NCI-H1105 (cell line): ENCODE results near the gene E2F1.
A peak's percentile ranks its signal among the peaks of the same experiment; 100 is the strongest.

Source experiments
- DNase-seq: peaks from one replicate; lab custom pipeline; 2025; lab: John Stamatoyannopoulos, UW

E2F1 gene

DNA sequence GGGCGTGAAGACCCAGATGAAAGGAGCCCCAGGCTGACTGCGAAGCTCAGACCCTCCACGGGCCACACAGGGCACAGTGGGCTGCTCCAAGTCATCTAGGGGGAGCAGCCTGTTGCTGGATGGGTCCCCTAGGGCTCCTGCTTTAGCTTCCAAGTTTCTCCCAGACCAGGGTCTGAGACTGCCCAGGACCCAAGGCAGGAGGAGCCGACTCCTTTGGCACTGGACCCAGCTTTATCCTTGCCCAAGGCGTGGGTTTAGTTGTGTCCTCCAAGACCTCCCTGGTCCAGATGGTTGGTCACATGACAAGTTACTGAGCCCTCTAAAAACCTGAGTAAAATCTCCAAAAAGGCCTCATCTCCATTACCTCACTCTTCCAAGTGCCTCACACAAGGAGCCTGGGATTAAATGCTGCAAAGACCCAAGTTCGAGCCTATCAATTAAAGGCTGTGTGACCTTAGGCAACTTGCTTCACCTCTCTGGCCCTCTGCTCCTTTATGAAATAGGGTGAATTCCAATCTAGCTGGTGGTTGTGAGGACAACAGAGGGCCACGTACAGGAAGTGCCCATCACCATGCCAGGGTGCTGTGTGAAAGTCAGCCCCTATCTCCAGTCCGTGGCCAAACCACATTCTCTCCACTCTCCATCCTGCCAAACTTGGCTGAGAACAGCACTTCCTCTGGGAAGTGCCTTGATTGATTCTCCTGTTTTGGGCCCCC lies 14.5 kb downstream of the E2F1 start:
- DNase-seq, result no peak

DNA sequence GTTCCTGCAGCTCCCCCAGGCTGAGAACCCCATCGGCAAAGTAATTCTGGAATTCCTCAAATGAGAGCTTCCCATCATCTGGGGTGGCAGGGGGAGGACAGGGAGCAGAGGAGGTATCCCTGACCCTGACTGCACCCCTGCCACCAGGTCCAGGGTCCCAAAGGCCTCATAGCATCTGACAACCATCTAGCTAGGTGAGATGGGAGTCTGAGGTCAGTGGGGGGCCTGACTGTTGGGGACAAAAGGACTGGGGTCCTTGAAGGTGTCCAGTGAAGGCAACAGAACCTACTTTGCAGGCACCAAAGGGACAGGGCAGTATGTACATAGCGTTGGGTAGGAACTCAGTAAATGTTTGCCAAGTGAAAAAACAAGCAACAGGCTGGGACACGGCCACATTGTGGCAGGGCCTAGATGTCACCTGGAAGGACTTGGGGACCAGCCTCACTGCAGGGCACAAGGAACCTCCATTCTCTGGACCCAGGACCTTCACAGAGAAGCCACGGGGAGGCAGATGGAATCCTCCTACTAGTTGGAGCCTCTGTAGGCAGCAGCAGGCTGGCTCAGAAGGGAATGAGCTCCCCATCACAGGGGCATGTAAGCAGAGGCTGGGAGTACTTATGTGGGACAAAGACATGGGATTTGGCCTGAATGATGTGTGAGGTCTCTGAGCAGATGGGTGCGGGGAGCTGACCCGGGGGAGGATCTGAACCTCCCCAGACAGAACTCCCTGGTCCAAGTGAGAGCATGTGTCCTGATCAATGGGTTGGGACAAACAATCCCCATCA lies 15.3 kb downstream of the E2F1 start:
- DNase-seq, result no peak

- DNase-seq, result no peak
These were observed 16.1 kb downstream of the E2F1 start for GRCh38 chr20:33669873-33670640.

- DNase-seq, result no peak
These were observed 17.0 kb downstream of the E2F1 start for GRCh38 chr20:33669224-33669623.

DNA sequence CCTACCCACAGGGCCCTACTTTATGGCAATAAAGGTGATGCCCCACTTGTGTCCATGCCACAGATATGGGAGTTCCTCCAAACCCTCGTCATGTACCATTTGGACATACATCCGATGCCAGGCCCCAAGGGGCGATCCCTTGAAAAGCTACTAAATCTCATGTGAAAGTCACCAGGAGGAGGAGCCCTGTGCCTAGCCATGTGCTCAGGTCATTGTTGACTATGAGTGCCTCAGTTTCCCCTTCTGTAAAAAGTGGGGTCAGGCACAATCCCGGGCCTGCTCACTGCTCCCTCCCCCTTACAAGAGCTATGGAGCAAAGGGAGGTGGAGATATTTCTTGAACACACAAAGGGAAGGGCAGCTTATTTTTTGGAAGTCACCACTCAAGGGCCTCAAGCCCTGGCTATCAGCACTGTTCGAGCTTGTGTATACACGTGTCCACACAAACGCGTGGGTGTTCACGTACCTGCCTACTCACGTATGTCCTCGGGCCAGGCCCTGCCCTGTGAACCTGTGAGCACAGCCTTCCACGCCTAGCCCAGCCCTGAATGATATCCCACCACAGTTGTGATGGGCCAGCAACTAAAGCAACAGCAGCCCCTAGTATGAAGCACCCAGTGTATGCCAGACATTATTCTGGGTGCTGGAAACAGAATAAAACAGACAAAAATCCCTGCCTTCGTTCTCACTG lies 17.6 kb downstream of the E2F1 start:
- DNase-seq, result no peak

- DNase-seq, result peak; percentile 72
These were observed 18.3 kb downstream of the E2F1 start for GRCh38 chr20:33667676-33668465.

- DNase-seq, result peak; percentile 39
These were observed 18.9 kb downstream of the E2F1 start for GRCh38 chr20:33667245-33667675.

- peak; percentile 99 for DNase-seq
These were observed 19.6 kb downstream of the E2F1 start, which contains the start of gene ACTL10 for GRCh38 chr20:33666293-33667244. ACTL10 (plus strand) TSS chr20:33666943; CDS start chr20:33667498, 555 bp downstream.

DNA sequence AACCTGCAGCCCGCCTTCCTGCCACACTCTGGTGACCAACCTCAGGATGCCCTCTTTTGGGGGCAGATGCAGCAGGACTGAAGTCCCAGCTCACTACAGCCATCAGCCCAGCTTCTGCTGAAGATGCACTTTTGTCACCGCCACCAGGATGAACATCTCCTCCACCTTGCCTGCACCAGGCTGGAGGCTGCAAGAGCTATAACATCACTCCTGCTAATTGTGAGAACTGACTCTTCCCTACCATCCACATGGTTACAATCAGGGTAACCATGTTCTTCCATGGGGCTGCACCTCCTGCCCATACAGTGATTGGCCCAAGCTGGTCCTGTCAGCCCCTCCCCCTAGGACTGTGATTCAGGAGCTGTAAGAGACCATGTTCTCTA lies 21.4 kb downstream of the E2F1 start:
- DNase-seq, result no peak

DNA sequence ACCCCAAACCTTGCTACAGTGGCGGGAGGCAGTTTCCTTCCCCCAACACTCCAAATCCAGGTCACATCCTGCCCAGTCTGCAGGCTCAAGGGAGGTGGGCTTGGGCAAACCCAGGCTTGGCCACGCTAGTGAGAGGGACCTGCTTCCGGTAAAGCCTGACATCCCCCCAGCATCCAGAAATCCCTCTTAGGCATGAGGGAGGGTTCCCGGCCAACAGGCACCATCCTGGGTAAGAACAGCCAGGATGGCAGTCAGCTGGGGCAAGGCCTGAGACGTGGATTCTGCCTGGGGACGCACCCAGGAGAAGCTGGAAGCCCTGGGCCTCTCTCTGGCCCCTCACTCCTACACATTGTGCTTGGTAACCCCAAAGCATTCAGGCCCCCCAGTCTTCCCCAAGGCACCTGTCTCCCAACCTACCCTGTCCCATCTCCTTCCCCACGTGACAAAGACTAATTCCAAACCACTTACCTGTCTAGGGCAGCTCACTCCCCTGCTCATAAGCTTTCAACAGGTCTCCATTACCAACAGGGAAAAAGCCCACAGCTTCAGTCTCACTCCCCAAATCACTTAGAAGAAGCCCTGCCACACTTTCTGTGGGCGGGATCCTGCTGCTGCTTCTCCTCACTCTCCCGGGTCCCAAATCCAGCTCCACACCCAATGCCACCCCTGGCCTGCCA lies 22.0 kb downstream of the E2F1 start:
- DNase-seq, result no peak

DNA sequence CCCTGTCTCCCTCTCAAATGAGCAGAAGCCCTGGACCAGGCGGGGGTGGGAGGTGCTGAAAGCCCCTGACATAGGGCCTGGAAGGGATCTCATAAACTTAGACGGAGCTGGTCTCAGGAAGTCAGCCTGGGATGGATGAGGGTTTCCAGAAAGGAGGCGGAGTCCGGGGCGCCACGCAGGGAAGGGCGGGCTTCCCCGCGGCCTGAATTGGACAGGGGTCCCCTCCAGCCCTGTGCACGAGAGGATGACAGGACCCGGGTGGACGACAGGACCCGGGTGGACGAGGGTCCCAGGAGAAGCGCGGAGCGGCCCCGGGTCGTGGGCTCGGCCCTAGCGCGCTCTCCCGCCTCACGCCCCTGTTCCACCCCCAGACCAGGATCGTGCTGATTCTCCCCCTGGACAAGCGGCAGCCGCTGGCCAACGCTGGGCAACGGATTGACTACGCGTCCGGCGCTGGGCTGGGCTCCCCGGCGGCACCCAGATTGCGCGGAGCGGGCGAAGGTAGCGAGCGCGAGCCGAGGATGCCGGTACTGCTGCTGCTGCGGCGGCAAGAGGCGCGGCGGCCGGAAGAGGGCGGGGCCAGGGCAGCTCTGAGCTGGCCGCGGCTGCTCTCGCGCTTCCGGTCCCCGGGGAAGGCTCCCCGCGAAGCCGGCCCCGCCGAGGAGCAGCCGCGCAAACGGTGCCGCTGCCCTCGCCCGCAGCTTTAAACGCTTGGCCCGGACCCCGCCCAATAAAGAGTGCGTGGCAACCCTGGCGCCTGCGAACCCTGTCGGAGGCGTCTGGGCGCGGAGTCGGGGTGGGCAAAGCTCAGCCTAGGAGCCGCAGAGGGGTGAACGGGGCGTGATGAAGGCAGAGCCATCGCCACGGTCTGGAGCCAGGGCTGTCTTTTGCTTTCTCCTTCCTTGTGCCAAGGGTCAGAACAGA lies 22.8 kb downstream of the E2F1 start:
- peak; percentile 82 for DNase-seq

- DNase-seq, result no peak
These were observed 24.0 kb downstream of the E2F1 start, which contains the start of gene C20orf144 for GRCh38 chr20:33662172-33662571. C20orf144 (plus strand) TSS chr20:33662327; CDS start chr20:33662346, 19 bp downstream.

DNA sequence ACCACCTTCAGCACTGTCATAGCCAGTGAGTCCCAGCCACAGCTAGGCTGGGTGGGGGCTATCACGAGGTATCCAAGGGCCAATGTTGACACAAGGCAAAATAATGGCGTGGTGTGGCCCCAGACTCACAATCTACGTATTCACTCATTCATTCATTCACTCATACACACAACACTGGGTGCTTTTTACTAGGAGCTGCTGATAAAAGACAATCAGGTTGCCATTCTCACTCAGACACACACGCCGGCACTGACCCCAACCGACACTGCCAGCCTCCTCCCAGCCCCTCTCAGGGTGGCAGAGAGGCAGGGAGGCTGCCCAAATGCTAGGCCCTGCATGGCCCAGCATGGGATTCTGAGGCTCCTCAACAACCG lies 25.5 kb downstream of the E2F1 start:
- no peak for DNase-seq

- no peak for DNase-seq
These were observed 26.0 kb downstream of the E2F1 start for GRCh38 chr20:33660035-33660684.

DNA sequence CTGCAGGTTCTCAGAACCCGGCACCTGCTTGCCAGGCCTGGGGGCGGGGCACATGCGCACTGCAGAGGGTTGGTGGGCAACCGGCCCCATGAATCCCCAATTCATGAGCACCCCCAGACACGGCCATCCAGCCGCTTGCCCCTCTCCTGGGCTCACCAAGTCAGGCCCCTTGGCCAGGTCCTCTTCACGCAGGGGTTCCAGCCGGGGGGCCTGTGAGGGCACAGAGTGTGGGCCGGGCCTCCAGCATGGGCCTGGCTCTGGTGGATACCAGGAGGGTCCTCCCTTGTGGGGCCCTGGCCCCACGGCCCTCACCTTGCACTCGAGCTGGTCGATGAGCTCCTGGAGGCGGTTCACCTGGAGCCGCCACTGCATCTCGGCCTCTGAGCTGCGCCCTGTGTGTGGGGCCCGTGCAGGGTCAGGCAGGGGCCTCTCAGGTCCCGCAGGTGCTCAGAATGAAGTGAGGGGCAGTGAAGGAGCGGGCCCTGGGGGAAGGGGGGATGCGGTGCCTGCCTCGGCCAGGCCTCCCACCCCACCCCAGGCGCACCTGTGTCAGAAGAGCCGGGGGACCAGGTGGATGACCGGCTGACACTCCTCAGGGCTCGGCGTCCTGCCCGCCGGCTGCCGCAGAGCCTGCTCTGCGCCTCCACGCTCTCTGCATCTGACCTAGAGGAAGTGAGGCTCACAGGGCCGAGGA lies 26.7 kb downstream of the E2F1 start:
- DNase-seq, result no peak

DNA sequence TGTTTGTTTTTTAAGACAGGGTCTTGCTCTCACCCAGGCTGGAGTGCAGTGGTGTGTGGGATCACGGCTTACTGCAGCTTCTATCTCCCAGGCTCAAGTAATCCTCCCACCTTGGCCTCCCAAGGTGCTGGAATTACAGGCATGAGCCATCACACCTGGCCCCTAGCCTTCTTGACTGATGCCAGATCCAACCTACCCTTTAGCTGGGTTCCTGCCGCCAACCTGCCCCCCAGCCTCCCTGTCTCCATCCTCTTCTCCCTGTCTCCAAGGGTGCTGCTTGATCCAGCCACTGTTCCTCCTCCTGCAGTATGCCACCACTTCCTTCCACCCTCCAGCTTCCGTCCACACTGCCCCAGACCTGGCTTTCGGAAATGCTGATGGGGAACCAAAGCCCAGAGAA lies 27.3 kb downstream of the E2F1 start:
- DNase-seq, result no peak

DNA sequence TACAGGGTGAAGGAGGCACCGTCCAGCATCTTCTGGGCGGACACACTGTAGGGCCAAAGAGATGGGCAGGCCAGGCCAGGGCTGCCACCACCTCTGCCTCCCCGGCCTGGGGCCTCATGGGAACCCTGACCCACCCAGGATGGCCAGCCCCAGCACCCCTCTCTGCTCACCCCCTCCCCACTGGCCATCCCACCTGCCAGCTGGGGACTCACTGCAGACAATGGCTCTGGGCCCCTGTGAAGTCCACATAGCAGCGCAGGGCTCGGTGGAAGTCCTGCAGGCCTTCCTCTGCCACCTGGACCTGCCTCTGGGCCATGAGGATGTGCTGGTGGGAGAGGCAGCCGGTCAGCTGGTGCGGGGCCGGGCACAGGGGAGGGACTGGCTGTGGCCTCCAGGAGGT lies 27.7 kb downstream of the E2F1 start:
- no peak for DNase-seq
